Panc1 (cell line): ENCODE measurements around the gene DUSP10.

Source experiments
- REST ChIP-seq, 2 experiments: IDR thresholded peaks; 2 replicates each; pipeline ENCODE4 v1.6.1; 2011 to 2012; ENCODE audit warnings: low read depth in 2 of 2, control low read depth in 1 of 2, low read length in 1 of 2, mild to moderate bottlenecking in 1 of 2, moderate library complexity in 1 of 2; ENCODE audit not compliant: insufficient read depth in 1 of 2
- TF ChIP-seq, protein P1 (sequence below): fragments of 450-650 bp; IDR thresholded peaks from 2 replicates; pipeline ENCODE4 v1.5.1; 2017; ENCODE audit warnings: mild to moderate bottlenecking

GRCh38 chr1:221706191-221706590 lies 35.7 kb downstream of the DUSP10 start:
- TF ChIP-seq REST (IDR thresholded peaks at IDR 0.05; ENCODE audit: insufficient read depth in 1 of 2, low read depth in 2 of 2, low read length in 1 of 2): no peak
- TF ChIP-seq, protein P1, sequence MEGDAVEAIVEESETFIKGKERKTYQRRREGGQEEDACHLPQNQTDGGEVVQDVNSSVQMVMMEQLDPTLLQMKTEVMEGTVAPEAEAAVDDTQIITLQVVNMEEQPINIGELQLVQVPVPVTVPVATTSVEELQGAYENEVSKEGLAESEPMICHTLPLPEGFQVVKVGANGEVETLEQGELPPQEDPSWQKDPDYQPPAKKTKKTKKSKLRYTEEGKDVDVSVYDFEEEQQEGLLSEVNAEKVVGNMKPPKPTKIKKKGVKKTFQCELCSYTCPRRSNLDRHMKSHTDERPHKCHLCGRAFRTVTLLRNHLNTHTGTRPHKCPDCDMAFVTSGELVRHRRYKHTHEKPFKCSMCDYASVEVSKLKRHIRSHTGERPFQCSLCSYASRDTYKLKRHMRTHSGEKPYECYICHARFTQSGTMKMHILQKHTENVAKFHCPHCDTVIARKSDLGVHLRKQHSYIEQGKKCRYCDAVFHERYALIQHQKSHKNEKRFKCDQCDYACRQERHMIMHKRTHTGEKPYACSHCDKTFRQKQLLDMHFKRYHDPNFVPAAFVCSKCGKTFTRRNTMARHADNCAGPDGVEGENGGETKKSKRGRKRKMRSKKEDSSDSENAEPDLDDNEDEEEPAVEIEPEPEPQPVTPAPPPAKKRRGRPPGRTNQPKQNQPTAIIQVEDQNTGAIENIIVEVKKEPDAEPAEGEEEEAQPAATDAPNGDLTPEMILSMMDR: no peak
